Measurements from ENCODE around the gene CERCAM.
"Not testable (repeated sequence)": the region's sequence is repeated elsewhere in the genome, so short reads cannot be mapped to it uniquely, and the experiment has no call there.

Gene CERCAM

DNA sequence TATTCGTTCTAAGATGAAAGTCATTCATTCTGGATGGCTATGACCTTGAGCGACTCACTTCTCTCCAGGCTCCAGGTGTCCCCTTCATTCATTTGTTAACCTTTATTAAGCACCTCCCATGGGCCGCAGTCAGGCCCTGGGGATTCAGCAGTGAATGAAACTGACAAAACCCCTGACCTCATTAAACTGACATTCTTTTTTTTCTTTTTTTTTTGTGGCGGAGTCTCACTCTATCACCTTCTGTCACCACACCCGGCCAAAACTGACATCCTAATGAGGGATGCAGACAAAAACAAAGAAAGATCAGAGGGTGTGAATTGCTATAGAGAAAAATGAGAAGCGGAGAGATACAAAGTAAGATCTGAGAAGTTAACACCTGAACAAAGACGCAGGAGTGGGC lies 18.6 kb downstream of the CERCAM start:
- H3K4me3 ChIP-seq (ENCODE audit: low read depth, low read length): no peak overlapping the region
- no peak for DNase-seq (ENCODE audit: low read depth)
- TF ChIP-seq, protein P1, sequence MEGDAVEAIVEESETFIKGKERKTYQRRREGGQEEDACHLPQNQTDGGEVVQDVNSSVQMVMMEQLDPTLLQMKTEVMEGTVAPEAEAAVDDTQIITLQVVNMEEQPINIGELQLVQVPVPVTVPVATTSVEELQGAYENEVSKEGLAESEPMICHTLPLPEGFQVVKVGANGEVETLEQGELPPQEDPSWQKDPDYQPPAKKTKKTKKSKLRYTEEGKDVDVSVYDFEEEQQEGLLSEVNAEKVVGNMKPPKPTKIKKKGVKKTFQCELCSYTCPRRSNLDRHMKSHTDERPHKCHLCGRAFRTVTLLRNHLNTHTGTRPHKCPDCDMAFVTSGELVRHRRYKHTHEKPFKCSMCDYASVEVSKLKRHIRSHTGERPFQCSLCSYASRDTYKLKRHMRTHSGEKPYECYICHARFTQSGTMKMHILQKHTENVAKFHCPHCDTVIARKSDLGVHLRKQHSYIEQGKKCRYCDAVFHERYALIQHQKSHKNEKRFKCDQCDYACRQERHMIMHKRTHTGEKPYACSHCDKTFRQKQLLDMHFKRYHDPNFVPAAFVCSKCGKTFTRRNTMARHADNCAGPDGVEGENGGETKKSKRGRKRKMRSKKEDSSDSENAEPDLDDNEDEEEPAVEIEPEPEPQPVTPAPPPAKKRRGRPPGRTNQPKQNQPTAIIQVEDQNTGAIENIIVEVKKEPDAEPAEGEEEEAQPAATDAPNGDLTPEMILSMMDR (IDR thresholded peaks at IDR 0.05; ENCODE audit: low read depth, low read length, missing control alignments): no peak

GRCh38 chr9:128442150-128442549 lies 21.5 kb downstream of the CERCAM start:
- TF ChIP-seq, protein P1 (IDR thresholded peaks at IDR 0.05; ENCODE audit: low read depth, low read length, missing control alignments): no peak
- DNase-seq (ENCODE audit: low read depth): no peak
- H3K4me3 ChIP-seq (ENCODE audit: low read depth, low read length): no peak overlapping the region

- not testable (repeated sequence) for H3K4me3 ChIP-seq (ENCODE audit: low read depth, low read length); DNase-seq (ENCODE audit: low read depth)
Measured at GRCh38 chr9:128446505-128446904, 25.8 kb downstream of the CERCAM start.

DNA sequence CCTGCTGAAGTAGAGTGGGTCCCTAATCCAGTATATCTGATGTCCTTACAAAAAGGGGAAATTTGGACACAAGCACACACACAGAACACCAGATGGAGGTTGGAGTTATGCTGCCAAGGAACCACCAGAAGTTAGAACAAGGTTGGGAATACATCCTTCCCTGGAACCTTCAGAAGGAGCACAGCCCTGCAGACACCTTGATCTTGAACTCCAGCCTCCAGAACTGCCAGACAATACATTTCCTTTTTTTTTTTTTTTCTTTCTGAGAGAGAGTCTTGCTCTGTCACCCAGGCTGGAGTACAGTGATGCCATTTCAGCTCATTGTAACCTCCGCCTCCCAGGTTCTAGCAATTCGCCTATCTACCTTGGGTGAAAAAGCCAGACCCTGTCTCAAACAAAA lies 28.1 kb downstream of the CERCAM start:
- TF ChIP-seq, protein P1 (IDR thresholded peaks at IDR 0.05; ENCODE audit: low read depth, low read length, missing control alignments): no peak
- DNase-seq (ENCODE audit: low read depth): no peak
- no peak overlapping the region for H3K4me3 ChIP-seq (ENCODE audit: low read depth, low read length)

DNA sequence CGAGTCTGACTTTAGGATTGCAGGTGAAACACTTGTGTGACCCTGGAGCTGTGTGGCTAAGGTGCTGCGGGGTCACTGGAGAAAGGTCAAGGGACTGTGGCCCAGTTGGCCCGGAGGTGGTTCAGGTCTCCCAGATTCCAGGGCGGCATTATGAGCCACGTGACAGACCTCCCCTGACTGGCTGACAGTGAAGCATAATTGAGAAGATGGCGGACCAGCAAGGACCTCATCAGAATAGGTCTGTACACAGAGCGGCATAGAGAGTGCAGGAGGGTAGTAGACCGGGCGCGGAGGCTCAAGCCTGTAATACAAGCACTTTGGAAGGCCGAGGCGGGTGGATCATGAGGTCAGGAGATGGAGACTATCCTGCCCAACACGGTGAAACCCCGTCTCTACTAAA lies 34.3 kb downstream of the CERCAM start:
- TF ChIP-seq, protein P1 (IDR thresholded peaks at IDR 0.05; ENCODE audit: low read depth, low read length, missing control alignments): no peak
- no peak for DNase-seq (ENCODE audit: low read depth)
- H3K4me3 ChIP-seq (ENCODE audit: low read depth, low read length): no peak overlapping the region

DNA sequence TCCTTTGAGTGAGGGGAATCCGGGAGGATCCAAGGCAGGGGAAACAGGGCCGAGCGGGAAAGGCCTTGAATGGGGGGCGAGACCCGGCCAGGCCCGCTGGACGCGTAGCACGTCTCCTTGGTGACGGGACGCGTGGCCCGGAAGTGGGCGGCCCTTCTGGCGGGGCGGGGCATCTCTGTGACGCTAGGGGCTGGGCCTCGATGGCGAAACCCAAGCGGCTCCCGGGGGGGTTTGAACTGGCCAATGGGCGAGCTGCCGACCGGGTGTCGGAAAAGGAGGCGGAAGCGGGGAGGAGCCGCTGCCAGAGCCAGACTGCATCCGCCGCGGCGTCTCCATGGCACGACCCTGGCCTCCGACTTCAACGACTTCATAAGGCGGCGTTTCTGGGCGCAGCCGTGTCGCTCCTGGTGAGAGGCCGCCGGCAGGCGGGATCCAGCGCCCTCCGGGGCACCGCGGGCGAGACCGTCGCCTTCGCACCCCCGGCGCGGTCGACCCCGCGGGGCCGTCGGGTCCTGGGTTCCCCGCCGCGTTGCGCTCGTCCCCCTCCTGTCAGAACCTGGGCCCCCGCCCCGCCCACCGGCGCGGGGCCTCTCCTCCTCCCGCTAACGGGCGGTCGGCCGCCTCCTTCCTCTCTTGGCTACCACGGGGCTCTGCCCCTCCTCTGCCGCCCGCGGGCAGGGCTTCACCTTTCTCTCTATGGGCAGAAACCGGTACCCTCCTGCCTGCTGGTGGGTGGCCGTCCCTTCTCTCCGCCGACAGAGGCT lies 35.4 kb downstream of the CERCAM start, which contains the start of gene ODF2:
Gene ODF2, plus strand, starts transcription at position 158 of the 764 bp plus-strand sequence. Its CDS starts 86 bp downstream, at position 244.
- TF ChIP-seq, protein P1 (IDR thresholded peaks at IDR 0.05; ENCODE audit: low read depth, low read length, missing control alignments): no peak
- peak; percentile 82 for DNase-seq (ENCODE audit: low read depth)
- peak within 1 kb of the TSS; percentile 99 for H3K4me3 ChIP-seq (ENCODE audit: low read depth, low read length)

- TF ChIP-seq, protein P1 (IDR thresholded peaks at IDR 0.05; ENCODE audit: low read depth, low read length, missing control alignments): no peak
- peak overlapping the region; percentile 99 for H3K4me3 ChIP-seq (ENCODE audit: low read depth, low read length)
- peak; percentile 18 for DNase-seq (ENCODE audit: low read depth)
Measured at GRCh38 chr9:128456613-128457061, 36.0 kb downstream of the CERCAM start.
